Adrenal gland (tissue), 12 donors: ENCODE data around the gene GALNT10. TPM values are rescaled to one million over a fixed set of nuclear protein-coding genes. Genes with fewer than 3 reads are reported as not detected.

ENCODE experiments used
- DNase-seq, 7 donors: peaks; one replicate each; pipeline ENCODE4 v3.0.0-alpha.2; 2019 to 2020
- H3K27ac ChIP-seq, 5 donors: fragments of 200-600 bp; sonication (generic) in 4 of 5; 1 replicate in 3 of 5; 2 replicates in 2 of 5; pipeline versions ENCODE4 v1.5.1 to v1.8.0; 2016 to 2020; ENCODE audit warnings: mild to moderate bottlenecking in 1 of 5
- H3K27me3 ChIP-seq: fragments of 200-600 bp; 2 replicates; pipeline ENCODE4 v1.8.0; 2021
- H3K36me3 ChIP-seq, 2 donors: fragments of 200-600 bp; replicated peaks in 1 of 2; 1 replicate in 1 of 2; 2 replicates in 1 of 2; pipeline versions ENCODE4 v1.5.1 to v1.8.0; 2018 to 2022
- H3K4me1 ChIP-seq, 2 donors: fragments of 200-600 bp; replicated peaks in 1 of 2; 1 replicate in 1 of 2; 2 replicates in 1 of 2; pipeline versions ENCODE4 v1.5.1 to v1.8.0; 2018 to 2021
- H3K4me3 ChIP-seq, 4 donors: fragments of 200-600 bp; sonication (generic) in 3 of 4; one replicate each; pipeline ENCODE4 v1.5.1; 2016 to 2018
- H3K9me3 ChIP-seq, 3 donors: fragments of 200-600 bp; sonication (generic) in 1 of 3; replicated peaks in 1 of 3; 1 replicate in 2 of 3; 2 replicates in 1 of 3; pipeline versions ENCODE4 v1.5.1 to v1.8.0; 2016 to 2021
- POLR2A ChIP-seq, 2 donors: fragments of 450-650 bp; IDR thresholded peaks; one replicate each; pipeline ENCODE4 v1.6.1; 2017; ENCODE audit warnings: antibody characterized with exemption in 2 of 2, mild to moderate bottlenecking in 2 of 2, moderate library complexity in 1 of 2
- WGBS, 4 donors: extraction: QIAGEN DNeasy Blood & Tissue Kit in 2 of 4; methylation state at CpG; one replicate each; pipeline versions ENCODE4 v1.1.5 to v1.1.7; 2013 to 2017; 5-methylcytosine and 5-hydroxymethylcytosine counted together
- intact Hi-C, 2 donors: fragments of 100-400 bp; cut with DNase I; formaldehyde crosslinking; loops; one replicate each; pipeline versions ENCODE4 v1.14.1 to v1.15.0; 2022 to 2023
- polyA plus RNA-seq, 3 donors: library from polyadenylated mRNA; stranded (reverse); fragments of 200-250 nt in 2 of 3; fragments of 350-450 nt in 1 of 3; fragmentation: Illumina TruSeq in 1 of 3; extraction: RNeasy Lipid Tissue Mini Kit (QIAGEN cat#74804) in 1 of 3; gene quantifications; one replicate each; pipeline ENCODE4 v1.2.3, GENCODE V29; 2013 to 2014
- total RNA-seq, 9 donors: library from RNA; depleted of rRNA in 4 of 9; stranded (reverse); fragments of >200 nt in 4 of 9; fragments of 120-200 nt in 1 of 9; fragmentation: NEBNext Ultra II Directional in 1 of 9; extraction: Animal tissue kit (Norgen Biotek cat#: 25700) in 1 of 9; gene quantifications; one replicate each; pipeline versions ENCODE4 v1.1.0 to v1.2.4, GENCODE V29; 2013 to 2023
- TF ChIP-seq, protein P1 (sequence below), 6 experiments: fragments of 450-650 bp in 4 of 6; fragments of 200-600 bp in 2 of 6; sonication (generic) in 1 of 6; IDR thresholded peaks; 1 replicate in 5 of 6; 2 replicates in 1 of 6; pipeline versions ENCODE4 v1.5.1 to v1.8.0; 2016 to 2021; ENCODE audit warnings: antibody characterized with exemption in 6 of 6, mild to moderate bottlenecking in 2 of 6, moderate library complexity in 1 of 6
- donor health status: healthy with polysubstance abuse.
- donor health status: Bipolar disorder and iron deficiency.
- donor health status: DM: yes; HTN: yes; CAD: no.
- donor health status: DM: no; HTN: no; CAD: no.
- donor health status: DM: no; HTN: no; CAD: no.
- donor health status: DM: yes; HTN: yes; CAD: no.

GALNT10 gene
- total and polyA plus RNA-seq, 12 donors, result 5.6 to 74.1 (median 43.4) TPM

DNA sequence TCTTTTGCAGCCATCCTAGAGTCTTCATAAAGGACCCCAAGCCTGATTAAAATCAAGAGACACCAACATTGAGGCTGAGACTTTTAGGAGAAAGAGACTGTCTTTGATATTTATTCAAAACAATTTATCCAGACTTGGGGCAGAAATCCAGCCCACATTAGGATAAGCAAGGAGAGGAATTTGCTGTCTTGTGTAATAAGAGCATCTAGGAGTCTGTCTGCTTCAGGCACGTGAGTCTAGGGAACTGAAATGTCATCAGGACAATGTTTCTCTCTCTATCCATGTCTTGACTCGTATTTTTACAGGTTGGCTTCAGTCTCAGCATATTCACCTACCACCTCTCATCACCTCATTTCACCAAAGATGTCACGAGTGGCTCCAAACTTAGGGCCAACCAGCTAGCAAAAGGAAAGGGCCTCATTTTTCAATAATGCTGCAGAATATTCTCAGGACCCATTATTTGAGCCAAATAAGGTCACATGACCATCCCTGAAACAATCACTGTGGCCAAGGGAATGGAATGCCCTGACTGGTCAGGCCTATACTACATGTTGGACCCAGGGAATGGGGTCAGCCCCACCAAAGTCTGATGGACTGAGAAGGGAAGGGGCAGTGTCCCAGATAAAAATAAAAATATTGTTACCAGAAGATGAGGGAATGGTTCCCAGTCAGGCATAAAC lies 184.9 kb downstream of the GALNT10 start:
- no peak for DNase-seq
- no peak overlapping the region for H3K4me3 ChIP-seq
- H3K27me3 ChIP-seq, result no peaks in the 10 kb centered on the region
- TF ChIP-seq, protein P1, sequence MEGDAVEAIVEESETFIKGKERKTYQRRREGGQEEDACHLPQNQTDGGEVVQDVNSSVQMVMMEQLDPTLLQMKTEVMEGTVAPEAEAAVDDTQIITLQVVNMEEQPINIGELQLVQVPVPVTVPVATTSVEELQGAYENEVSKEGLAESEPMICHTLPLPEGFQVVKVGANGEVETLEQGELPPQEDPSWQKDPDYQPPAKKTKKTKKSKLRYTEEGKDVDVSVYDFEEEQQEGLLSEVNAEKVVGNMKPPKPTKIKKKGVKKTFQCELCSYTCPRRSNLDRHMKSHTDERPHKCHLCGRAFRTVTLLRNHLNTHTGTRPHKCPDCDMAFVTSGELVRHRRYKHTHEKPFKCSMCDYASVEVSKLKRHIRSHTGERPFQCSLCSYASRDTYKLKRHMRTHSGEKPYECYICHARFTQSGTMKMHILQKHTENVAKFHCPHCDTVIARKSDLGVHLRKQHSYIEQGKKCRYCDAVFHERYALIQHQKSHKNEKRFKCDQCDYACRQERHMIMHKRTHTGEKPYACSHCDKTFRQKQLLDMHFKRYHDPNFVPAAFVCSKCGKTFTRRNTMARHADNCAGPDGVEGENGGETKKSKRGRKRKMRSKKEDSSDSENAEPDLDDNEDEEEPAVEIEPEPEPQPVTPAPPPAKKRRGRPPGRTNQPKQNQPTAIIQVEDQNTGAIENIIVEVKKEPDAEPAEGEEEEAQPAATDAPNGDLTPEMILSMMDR (IDR thresholded peaks at IDR 0.05), result no peak
- no peak for TF ChIP-seq POLR2A (IDR thresholded peaks at IDR 0.05)
- 73 to 89% (median 82%) methylated on average over 3 of the region's 3 CpGs for WGBS, 4 donors
- peaks cover 0 to 6% of the 10 kb centered on the region in 2 donors for H3K4me1 ChIP-seq
- peak overlapping the region in 1 of 5 donors; percentile 42 for H3K27ac ChIP-seq
- intact Hi-C loops, result no loop called here
- peaks cover 0 to 13% of the 10 kb centered on the region in 2 donors for H3K36me3 ChIP-seq
- H3K9me3 ChIP-seq, result no peaks in the 10 kb centered on the region

DNA sequence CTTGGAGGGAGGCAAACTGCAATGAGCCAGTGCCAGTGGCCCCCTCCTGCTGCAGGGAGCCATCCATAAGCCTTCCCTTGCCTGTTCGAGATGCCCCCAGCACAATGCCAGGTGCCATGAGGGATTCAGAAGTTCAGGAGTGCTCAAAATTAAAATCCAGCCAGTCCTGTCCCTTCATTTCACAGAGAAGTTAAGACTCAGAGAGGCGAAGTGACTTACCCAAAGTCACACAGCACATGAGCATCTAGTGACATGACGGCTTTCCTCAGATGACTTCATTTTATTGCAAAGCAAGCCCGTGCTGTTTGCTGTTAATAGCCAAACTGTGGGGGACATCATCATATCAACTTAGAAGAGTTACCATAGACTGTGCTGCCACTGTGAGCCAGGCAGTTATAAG lies 185.9 kb downstream of the GALNT10 start:
- no peak overlapping the region for H3K4me3 ChIP-seq
- H3K4me1 ChIP-seq, result peaks cover 0 to 2% of the 10 kb centered on the region in 2 donors
- H3K27me3 ChIP-seq, result no peaks in the 10 kb centered on the region
- no peak for TF ChIP-seq POLR2A (IDR thresholded peaks at IDR 0.05)
- TF ChIP-seq, protein P1 (IDR thresholded peaks at IDR 0.05), result no peak
- 71 to 89% (median 79%) methylated on average over 4 of the region's 4 CpGs for WGBS, 4 donors
- DNase-seq, result no peak
- H3K9me3 ChIP-seq, result no peaks in the 10 kb centered on the region
- no peak overlapping the region for H3K27ac ChIP-seq
- intact Hi-C loops, result no loop called here
- H3K36me3 ChIP-seq, result peaks cover 0 to 17% of the 10 kb centered on the region in 2 donors

- 90 to 92% (median 91%) methylated on average over 4 of the region's 4 CpGs for WGBS, 4 donors
- no peaks in the 10 kb centered on the region for H3K4me1 ChIP-seq
- TF ChIP-seq, protein P1 (IDR thresholded peaks at IDR 0.05), result no peak
- no peak for TF ChIP-seq POLR2A (IDR thresholded peaks at IDR 0.05)
- no peaks in the 10 kb centered on the region for H3K27me3 ChIP-seq
- H3K9me3 ChIP-seq, result no peaks in the 10 kb centered on the region
- H3K36me3 ChIP-seq, result peaks cover 0 to 17% of the 10 kb centered on the region in 2 donors
- DNase-seq, result no peak
- H3K27ac ChIP-seq, result no peak overlapping the region
- intact Hi-C loops, result no loop called here
- H3K4me3 ChIP-seq, result no peak overlapping the region
These were observed 187.4 kb downstream of the GALNT10 start for GRCh38 chr5:154377754-154378533.

GRCh38 chr5:154380263-154380662 lies 189.7 kb downstream of the GALNT10 start:
- Histone ChIP-seq H3K4me3 (no peak overlapping the region), H3K9me3 (no peaks in the 10 kb centered on the region), H3K4me1 (no peaks in the 10 kb centered on the region), H3K27ac (no peak overlapping the region), H3K27me3 (no peaks in the 10 kb centered on the region), H3K36me3 (peaks cover 0 to 17% of the 10 kb centered on the region in 2 donors)
- WGBS, 4 donors, result 83 to 88% (median 87%) methylated on average over 12 of the region's 12 CpGs
- intact Hi-C loops, result no loop called here
- TF ChIP-seq, protein P1 (IDR thresholded peaks at IDR 0.05), result no peak
- TF ChIP-seq POLR2A (IDR thresholded peaks at IDR 0.05), result no peak
- DNase-seq, result no peak
